Pons (tissue), 1 donor: ENCODE measurements around the gene MFSD6.
"Not testable (repeated sequence)": the region's sequence is repeated elsewhere in the genome, so short reads cannot be mapped to it uniquely, and the experiment has no call there.

Source experiments
- DNase-seq: peaks from one replicate; pipeline ENCODE4 v3.0.0-alpha.2; 2016; ENCODE audit warnings: low spot score

Gene MFSD6

GRCh38 chr2:190501702-190502407 lies 93.7 kb downstream of the MFSD6 start:
- no peak for DNase-seq

GRCh38 chr2:190503088-190503487 lies 94.9 kb downstream of the MFSD6 start:
- no peak for DNase-seq

GRCh38 chr2:190504912-190505311 lies 96.8 kb downstream of the MFSD6 start:
- DNase-seq = no peak

- DNase-seq = peak; percentile 66
Measured at GRCh38 chr2:190505696-190506095, 97.5 kb downstream of the MFSD6 start.

GRCh38 chr2:190506666-190507065 lies 98.5 kb downstream of the MFSD6 start:
- no peak for DNase-seq

- peak; percentile 55 for DNase-seq
Measured at GRCh38 chr2:190507135-190507534, 99.0 kb downstream of the MFSD6 start.

GRCh38 chr2:190509895-190510294 lies 101.7 kb downstream of the MFSD6 start:
- DNase-seq = not testable (repeated sequence)

- DNase-seq = peak; percentile 69
Measured at GRCh38 chr2:190511104-190511503, 102.9 kb downstream of the MFSD6 start.

GRCh38 chr2:190512539-190513095 lies 104.5 kb downstream of the MFSD6 start:
- DNase-seq = no peak

GRCh38 chr2:190513877-190514276 lies 105.7 kb downstream of the MFSD6 start:
- DNase-seq = no peak

- no peak for DNase-seq
Measured at GRCh38 chr2:190514676-190515075, 106.5 kb downstream of the MFSD6 start.

- no peak for DNase-seq
Measured at GRCh38 chr2:190515687-190516086, 107.5 kb downstream of the MFSD6 start.

GRCh38 chr2:190517468-190517867 lies 109.3 kb downstream of the MFSD6 start:
- DNase-seq = no peak

- no peak for DNase-seq
Measured at GRCh38 chr2:190519975-190520767, 112.0 kb downstream of the MFSD6 start.

- no peak for DNase-seq
Measured at GRCh38 chr2:190524928-190525327, 116.8 kb downstream of the MFSD6 start.

GRCh38 chr2:190526105-190526750 lies 118.1 kb downstream of the MFSD6 start:
- no peak for DNase-seq

GRCh38 chr2:190527214-190527613 lies 119.1 kb downstream of the MFSD6 start:
- no peak for DNase-seq

GRCh38 chr2:190527918-190528317 lies 119.8 kb downstream of the MFSD6 start:
- no peak for DNase-seq

- DNase-seq = no peak
Measured at GRCh38 chr2:190528521-190529001, 120.4 kb downstream of the MFSD6 start.

GRCh38 chr2:190529486-190530247 lies 121.5 kb downstream of the MFSD6 start:
- no peak for DNase-seq

GRCh38 chr2:190530248-190530900 lies 122.2 kb downstream of the MFSD6 start:
- peak; percentile 64 for DNase-seq
